HepG2 (cell line): Measurements from ENCODE around the gene FTL. TPM values are rescaled to one million over a fixed set of nuclear protein-coding genes. Genes with fewer than 3 reads are reported as not detected.
A peak's percentile ranks its signal among the peaks of the same experiment; 100 is the strongest.

Source experiments
- ATAC-seq: fragments of 200-7000 bp; cut with Tn5 transposase; 3 replicates; pipeline ENCODE4 v1.9.1; 2020; ENCODE audit warnings: mild to moderate bottlenecking, moderate library complexity
- BruUV-seq: library from RNA; stranded (reverse); fragments of 400-500 nt; replicated peaks from 2 replicates; lab custom pipeline; 2021; lab: Mats Ljungman, UMichigan
- CTCF ChIA-PET: fragments of 300-600 bp; formaldehyde crosslinking; extraction: SDS; loops from one replicate; lab custom pipeline; 2021; ENCODE audit warnings: low total read pairs, inconsistent platforms, low intra/inter-chr PET ratio; lab: Yijun Ruan, JAX
- POLR2A ChIA-PET: fragments of 350-600 bp; sonication (Branson Sonifier 250); formaldehyde crosslinking; loops from one replicate; lab custom pipeline; 2020; ENCODE audit warnings: antibody characterized with exemption, inconsistent platforms; lab: Yijun Ruan, JAX
- DNase-seq: peaks from one replicate; pipeline ENCODE4 v3.0.0-alpha.2; 2015; ENCODE audit warnings: low spot score
- FAIRE-seq: peaks from 3 replicates; lab custom pipeline; 2011; peaks lifted over from hg19 to GRCh38; lab: Jason Lieb, UNC
- H2AFZ ChIP-seq: one replicate; pipeline ENCODE4 v1.6.1; 2011; ENCODE audit warnings: low read length, inconsistent platforms
- H3K27ac ChIP-seq: fragments of 300-600 bp; 3 replicates; pipeline ENCODE4 v1.8.0; 2011; ENCODE audit warnings: mixed run types, mild to moderate bottlenecking, mixed read lengths, low read length, inconsistent platforms; ENCODE audit not compliant: insufficient read depth; ENCODE audit errors: extremely low read length
- H3K27me3 ChIP-seq, 2 experiments: fragments of 200-600 bp in 1 of 2; 2 replicates in 1 of 2; 3 replicates in 1 of 2; pipeline versions ENCODE4 v1.6.0 to v1.8.0; 2011; ENCODE audit warnings: low read length in 2 of 2, mild to moderate bottlenecking in 2 of 2, moderate library complexity in 2 of 2, inconsistent platforms in 1 of 2; ENCODE audit not compliant: insufficient read depth in 2 of 2, control insufficient read depth in 1 of 2
- H3K36me3 ChIP-seq, 2 experiments: fragments of 200-600 bp in 1 of 2; replicated peaks in 1 of 2; 2 replicates in 1 of 2; 3 replicates in 1 of 2; pipeline versions ENCODE4 v1.5.1 to v1.8.0; 2011; ENCODE audit warnings: low read length in 2 of 2, inconsistent platforms in 1 of 2; ENCODE audit not compliant: insufficient read depth in 2 of 2, control insufficient read depth in 1 of 2
- H3K4me1 ChIP-seq: 2 replicates; pipeline ENCODE4 v1.5.1; 2012; ENCODE audit warnings: low read length, inconsistent platforms; ENCODE audit not compliant: insufficient read depth
- H3K4me2 ChIP-seq: 2 replicates; pipeline ENCODE4 v1.6.0; 2011; ENCODE audit warnings: low read depth, low read length, inconsistent platforms
- H3K4me3 ChIP-seq, 3 experiments: fragments of 200-600 bp in 1 of 3; sonication (generic), shearing (Covaris generic) in 1 of 3; replicated peaks in 1 of 3; 2 replicates each; pipeline ENCODE4 v1.5.1; 2011 to 2016; ENCODE audit warnings: low read length in 3 of 3, inconsistent platforms in 2 of 3, low read depth in 2 of 3, mild to moderate bottlenecking in 2 of 3, control low read depth in 1 of 3, mixed read lengths in 1 of 3; ENCODE audit not compliant: insufficient read depth in 1 of 3
- H3K79me2 ChIP-seq: one replicate; pipeline ENCODE4 v1.6.1; 2011; ENCODE audit warnings: low read length, inconsistent platforms; ENCODE audit not compliant: insufficient read depth
- H3K9ac ChIP-seq: 2 replicates; pipeline ENCODE4 v1.6.0; 2011; ENCODE audit warnings: mild to moderate bottlenecking, low read depth, low read length, inconsistent platforms; ENCODE audit not compliant: insufficient read depth
- H3K9me3 ChIP-seq: 2 replicates; pipeline ENCODE4 v1.5.1; 2012; ENCODE audit warnings: mild to moderate bottlenecking, low read length
- H4K20me1 ChIP-seq: 2 replicates; pipeline ENCODE4 v1.6.0; 2011; ENCODE audit warnings: inconsistent platforms, mild to moderate bottlenecking, low read length, moderate library complexity; ENCODE audit not compliant: insufficient read depth
- GABPA ChIP-seq, 2 experiments: IDR thresholded peaks; 2 replicates each; pipeline ENCODE4 v1.6.1; 2011 to 2016; ENCODE audit warnings: low read depth in 2 of 2, low read length in 1 of 2, missing biosample characterization in 1 of 2, missing genetic modification characterization in 1 of 2
- HNF4A ChIP-seq: sonication (generic); formaldehyde crosslinking; IDR thresholded peaks from 2 replicates; pipeline ENCODE4 v1.4.0; 2020; ENCODE audit warnings: missing genetic modification reagents
- RAD21 ChIP-seq: fragments of 450-650 bp; formaldehyde crosslinking; IDR thresholded peaks from 2 replicates; pipeline ENCODE4 v1.5.0; 2020; ENCODE audit warnings: mild to moderate bottlenecking
- SAP130 ChIP-seq: IDR thresholded peaks from 2 replicates; pipeline ENCODE4 v1.6.1; 2016; ENCODE audit warnings: low read depth
- STAG1 ChIP-seq: sonication (generic); formaldehyde crosslinking; IDR thresholded peaks from 2 replicates; pipeline ENCODE4 v1.4.0; 2020; ENCODE audit warnings: missing genetic modification reagents
- ZBED4 ChIP-seq: sonication (generic); formaldehyde crosslinking; IDR thresholded peaks from 2 replicates; pipeline ENCODE4 v1.4.0; 2020; ENCODE audit warnings: missing genetic modification reagents, borderline replicate concordance
- ZBTB26 ChIP-seq: IDR thresholded peaks from 2 replicates; pipeline ENCODE4 v1.6.1; 2016; ENCODE audit warnings: missing compliant biosample characterization, missing genetic modification reagents, borderline replicate concordance
- WGBS: methylation state at CpG from one replicate; pipeline ENCODE4 v1.1.6; 2017; ENCODE audit warnings: low lambda C conversion rate; 5-methylcytosine and 5-hydroxymethylcytosine counted together
- in situ Hi-C: cut with HindIII; loops from 2 replicates; pipeline ENCODE4 v1.10.0; 2017; ENCODE audit warnings: low pct_unique_long_range_greater_than_20kb; ENCODE audit not compliant: extremely low pct_ligation_motif_present
- intact Hi-C: fragments of 100-400 bp; cut with micrococcal nuclease; formaldehyde crosslinking; loops from one replicate; pipeline ENCODE4 v1.10.0; 2022; ENCODE audit not compliant: unreplicated experiment
- polyA plus RNA-seq, 8 experiments: library from polyadenylated mRNA; depleted of rRNA in 3 of 8; stranded (reverse) in 7 of 8; unstranded in 1 of 8; fragments of >200 nt; fragmentation: Illumina TruSeq in 4 of 8; extraction: Trizol in 4 of 8; gene quantifications; 2 replicates each; pipeline versions ENCODE4 v1.2.1 to v1.2.3, GENCODE V29; 2011 to 2016; ENCODE audit warnings: low read depth in 4 of 8, missing spikeins in 1 of 8, mixed read lengths in 1 of 8; ENCODE audit not compliant: insufficient read depth in 1 of 8
- total RNA-seq, 5 experiments: library from RNA; depleted of rRNA; stranded (reverse); fragments of >200 nt; fragmentation: Illumina TruSeq; extraction: Trizol; gene quantifications; 2 replicates each; pipeline ENCODE4 v1.2.3, GENCODE V29; 2016; ENCODE audit warnings: low read depth in 1 of 5
- TF ChIP-seq, protein P1 (sequence below): sonication (generic); formaldehyde crosslinking; IDR thresholded peaks from 2 replicates; pipeline ENCODE4 v1.4.0; 2020; ENCODE audit warnings: mild to moderate bottlenecking, missing genetic modification reagents
- TF ChIP-seq, protein P2 (sequence below): sonication (generic); formaldehyde crosslinking; IDR thresholded peaks from 2 replicates; pipeline ENCODE4 v1.5.1; 2020; ENCODE audit warnings: mild to moderate bottlenecking, missing genetic modification reagents, moderate library complexity
- TF ChIP-seq, protein P3 (sequence below): sonication (generic); formaldehyde crosslinking; IDR thresholded peaks from 2 replicates; pipeline ENCODE4 v1.4.0; 2020; ENCODE audit warnings: low read depth, missing genetic modification reagents

The FTL gene
- total and polyA plus RNA-seq, 2 of the 13 experiments (the other 11 are each of a cell fraction or from before 2014, with no cell fraction given), result 2,721 to 8,800 TPM

- no peak overlapping the region for H3K27ac ChIP-seq
- whole genome bisulfite sequencing, result 48% methylated on average over 17 of the region's 19 CpGs
- no peaks in the 10 kb centered on the region for H4K20me1 ChIP-seq
- no peak overlapping the region for H3K9ac ChIP-seq
- no peaks in the 10 kb centered on the region for H3K79me2 ChIP-seq
- DNase-seq (peak; percentile 29), ATAC-seq (peak; percentile 58), FAIRE-seq (no peak)
- H3K4me3 ChIP-seq, result no peak overlapping the region; a peak in 1 of 6 replicates
- H3K36me3 ChIP-seq, result no peaks in the 10 kb centered on the region
- ChIA-PET CTCF (interaction anchor here (1.0 to 1.5 kb wide), 2 partner anchors 35 to 36 kb away, joined by 4 to 8 read pairs; no protein-coding TSS in a partner anchor), POLR2A (interaction anchor here (1.0 to 1.5 kb wide), 3 partner anchors 18 to 31 kb away, joined by 3 to 4 read pairs (median 3); partner anchors contain the start of gene FTL)
- no peak overlapping the region for H2AFZ ChIP-seq
- intact Hi-C loops, result loop anchor here (2.0 kb wide), 1 partner anchor 36 kb away; no protein-coding TSS in a partner anchor
- H3K27me3 ChIP-seq, result peaks cover 0 to 1% of the 10 kb centered on the region in 2 experiments; a peak in 1 of 5 replicates
- peak overlapping the region; percentile 78 for H3K4me2 ChIP-seq
- BruUV-seq, result no TSS peak
- H3K9me3 ChIP-seq, result no peaks in the 10 kb centered on the region
- in situ Hi-C loops, result no loop called here
- peaks cover 31% of the 10 kb centered on the region for H3K4me1 ChIP-seq
- TF ChIP-seq, protein P1, sequence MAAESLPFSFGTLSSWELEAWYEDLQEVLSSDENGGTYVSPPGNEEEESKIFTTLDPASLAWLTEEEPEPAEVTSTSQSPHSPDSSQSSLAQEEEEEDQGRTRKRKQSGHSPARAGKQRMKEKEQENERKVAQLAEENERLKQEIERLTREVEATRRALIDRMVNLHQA (CRISPR knock-in tag), result no peak
- TF ChIP-seq, protein P2, sequence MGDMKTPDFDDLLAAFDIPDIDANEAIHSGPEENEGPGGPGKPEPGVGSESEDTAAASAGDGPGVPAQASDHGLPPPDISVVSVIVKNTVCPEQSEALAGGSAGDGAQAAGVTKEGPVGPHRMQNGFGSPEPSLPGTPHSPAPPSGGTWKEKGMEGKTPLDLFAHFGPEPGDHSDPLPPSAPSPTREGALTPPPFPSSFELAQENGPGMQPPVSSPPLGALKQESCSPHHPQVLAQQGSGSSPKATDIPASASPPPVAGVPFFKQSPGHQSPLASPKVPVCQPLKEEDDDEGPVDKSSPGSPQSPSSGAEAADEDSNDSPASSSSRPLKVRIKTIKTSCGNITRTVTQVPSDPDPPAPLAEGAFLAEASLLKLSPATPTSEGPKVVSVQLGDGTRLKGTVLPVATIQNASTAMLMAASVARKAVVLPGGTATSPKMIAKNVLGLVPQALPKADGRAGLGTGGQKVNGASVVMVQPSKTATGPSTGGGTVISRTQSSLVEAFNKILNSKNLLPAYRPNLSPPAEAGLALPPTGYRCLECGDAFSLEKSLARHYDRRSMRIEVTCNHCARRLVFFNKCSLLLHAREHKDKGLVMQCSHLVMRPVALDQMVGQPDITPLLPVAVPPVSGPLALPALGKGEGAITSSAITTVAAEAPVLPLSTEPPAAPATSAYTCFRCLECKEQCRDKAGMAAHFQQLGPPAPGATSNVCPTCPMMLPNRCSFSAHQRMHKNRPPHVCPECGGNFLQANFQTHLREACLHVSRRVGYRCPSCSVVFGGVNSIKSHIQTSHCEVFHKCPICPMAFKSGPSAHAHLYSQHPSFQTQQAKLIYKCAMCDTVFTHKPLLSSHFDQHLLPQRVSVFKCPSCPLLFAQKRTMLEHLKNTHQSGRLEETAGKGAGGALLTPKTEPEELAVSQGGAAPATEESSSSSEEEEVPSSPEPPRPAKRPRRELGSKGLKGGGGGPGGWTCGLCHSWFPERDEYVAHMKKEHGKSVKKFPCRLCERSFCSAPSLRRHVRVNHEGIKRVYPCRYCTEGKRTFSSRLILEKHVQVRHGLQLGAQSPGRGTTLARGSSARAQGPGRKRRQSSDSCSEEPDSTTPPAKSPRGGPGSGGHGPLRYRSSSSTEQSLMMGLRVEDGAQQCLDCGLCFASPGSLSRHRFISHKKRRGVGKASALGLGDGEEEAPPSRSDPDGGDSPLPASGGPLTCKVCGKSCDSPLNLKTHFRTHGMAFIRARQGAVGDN (CRISPR knock-in tag), result peak; percentile 62
- TF ChIP-seq GABPA (IDR thresholded peaks at IDR 0.05; ENCODE audit: low read depth, low read length) (no peak), GABPA (CRISPR knock-in tag; IDR thresholded peaks at IDR 0.05; ENCODE audit: low read depth) (no peak), STAG1 (CRISPR knock-in tag) (peak; percentile 84), ZBED4 (CRISPR knock-in tag) (no peak), HNF4A (no peak), SAP130 (CRISPR knock-in tag) (peak; percentile 35; the same call in 1 of the 2 replicates), RAD21 (CRISPR knock-in tag) (peak; percentile 78), ZBTB26 (CRISPR knock-in tag) (no peak)
- TF ChIP-seq, protein P3, sequence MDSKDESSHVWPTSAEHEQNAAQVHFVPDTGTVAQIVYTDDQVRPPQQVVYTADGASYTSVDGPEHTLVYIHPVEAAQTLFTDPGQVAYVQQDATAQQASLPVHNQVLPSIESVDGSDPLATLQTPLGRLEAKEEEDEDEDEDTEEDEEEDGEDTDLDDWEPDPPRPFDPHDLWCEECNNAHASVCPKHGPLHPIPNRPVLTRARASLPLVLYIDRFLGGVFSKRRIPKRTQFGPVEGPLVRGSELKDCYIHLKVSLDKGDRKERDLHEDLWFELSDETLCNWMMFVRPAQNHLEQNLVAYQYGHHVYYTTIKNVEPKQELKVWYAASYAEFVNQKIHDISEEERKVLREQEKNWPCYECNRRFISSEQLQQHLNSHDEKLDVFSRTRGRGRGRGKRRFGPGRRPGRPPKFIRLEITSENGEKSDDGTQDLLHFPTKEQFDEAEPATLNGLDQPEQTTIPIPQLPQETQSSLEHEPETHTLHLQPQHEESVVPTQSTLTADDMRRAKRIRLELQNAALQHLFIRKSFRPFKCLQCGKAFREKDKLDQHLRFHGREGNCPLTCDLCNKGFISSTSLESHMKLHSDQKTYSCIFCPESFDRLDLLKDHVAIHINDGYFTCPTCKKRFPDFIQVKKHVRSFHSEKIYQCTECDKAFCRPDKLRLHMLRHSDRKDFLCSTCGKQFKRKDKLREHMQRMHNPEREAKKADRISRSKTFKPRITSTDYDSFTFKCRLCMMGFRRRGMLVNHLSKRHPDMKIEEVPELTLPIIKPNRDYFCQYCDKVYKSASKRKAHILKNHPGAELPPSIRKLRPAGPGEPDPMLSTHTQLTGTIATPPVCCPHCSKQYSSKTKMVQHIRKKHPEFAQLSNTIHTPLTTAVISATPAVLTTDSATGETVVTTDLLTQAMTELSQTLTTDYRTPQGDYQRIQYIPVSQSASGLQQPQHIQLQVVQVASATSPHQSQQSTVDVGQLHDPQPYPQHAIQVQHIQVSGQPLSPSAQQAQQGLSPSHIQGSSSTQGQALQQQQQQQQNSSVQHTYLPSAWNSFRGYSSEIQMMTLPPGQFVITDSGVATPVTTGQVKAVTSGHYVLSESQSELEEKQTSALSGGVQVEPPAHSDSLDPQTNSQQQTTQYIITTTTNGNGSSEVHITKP (CRISPR knock-in tag), result no peak
Observed at GRCh38 chr19:48934837-48935236, 30.3 kb upstream of the FTL start.
